GM18867 (cell line): ENCODE data around the gene ICAM1.
A peak's percentile ranks its signal among the peaks of the same experiment; 100 is the strongest.
"Not testable (repeated sequence)": the region's sequence is repeated elsewhere in the genome, so short reads cannot be mapped to it uniquely, and the experiment has no call there.

Experiments used
- ATAC-seq: cut with Tn5 transposase; IDR thresholded peaks from one replicate; pipeline ENCODE4 v1.9.1; 2021; ENCODE audit warnings: mild to moderate bottlenecking, moderate library complexity; ENCODE audit not compliant: unreplicated experiment

The ICAM1 gene

GRCh38 chr19:10241826-10242449 lies 29.0 kb upstream of the ICAM1 start:
- ATAC-seq: not testable (repeated sequence)

- ATAC-seq: no peak
These were observed 27.3 kb upstream of the ICAM1 start for GRCh38 chr19:10243606-10244005.

GRCh38 chr19:10245189-10245939 lies 25.6 kb upstream of the ICAM1 start:
- ATAC-seq: no peak

GRCh38 chr19:10246511-10246910 lies 24.4 kb upstream of the ICAM1 start:
- no peak for ATAC-seq

GRCh38 chr19:10251792-10252694 lies 18.9 kb upstream of the ICAM1 start, which contains the start of gene MRPL4:
TSS of gene MRPL4 (plus strand) at chr19:10252214. CDS start at chr19:10252254, 40 bp downstream.
- peak; percentile 87 for ATAC-seq

- no peak for ATAC-seq
These were observed 18.2 kb upstream of the ICAM1 start for GRCh38 chr19:10252707-10253106.

GRCh38 chr19:10254244-10254643 lies 16.7 kb upstream of the ICAM1 start:
- ATAC-seq: no peak

GRCh38 chr19:10255358-10255757 lies 15.6 kb upstream of the ICAM1 start:
- no peak for ATAC-seq

- no peak for ATAC-seq
These were observed 14.4 kb upstream of the ICAM1 start for GRCh38 chr19:10256551-10256950.

- no peak for ATAC-seq
These were observed 13.8 kb upstream of the ICAM1 start for GRCh38 chr19:10256970-10257615.

- ATAC-seq: no peak
These were observed 12.7 kb upstream of the ICAM1 start for GRCh38 chr19:10258080-10258710.

GRCh38 chr19:10259162-10259905 lies 11.6 kb upstream of the ICAM1 start:
- ATAC-seq: no peak

- no peak for ATAC-seq
These were observed 10.8 kb upstream of the ICAM1 start for GRCh38 chr19:10260141-10260584.

- ATAC-seq: no peak
These were observed 8.1 kb upstream of the ICAM1 start for GRCh38 chr19:10262771-10263170.

- ATAC-seq: no peak
These were observed 4.2 kb upstream of the ICAM1 start for GRCh38 chr19:10266706-10267105.

GRCh38 chr19:10268071-10268470 lies 2.8 kb upstream of the ICAM1 start:
- ATAC-seq: no peak

GRCh38 chr19:10269333-10270179 lies 1.4 kb upstream of the ICAM1 start:
- ATAC-seq: peak; percentile 37

- ATAC-seq: peak; percentile 52
These were observed 722 bp upstream of the ICAM1 start for GRCh38 chr19:10270180-10270615.
